Retinal pigment epithelial cell (primary cell): ENCODE data around the gene GLRA1.
"Not testable (repeated sequence)": the region's sequence is repeated elsewhere in the genome, so short reads cannot be mapped to it uniquely, and the experiment has no call there.

Experiments
- DNase-seq: peaks from one replicate; pipeline ENCODE4 v3.0.0-alpha.2; 2010; ENCODE audit warnings: low read depth
- H3K4me3 ChIP-seq: 2 replicates; pipeline ENCODE4 v1.5.1; 2011; ENCODE audit warnings: mild to moderate bottlenecking, low read length, control low read depth, moderate library complexity
- CTCF ChIP-seq: conservative IDR thresholded peaks from 2 replicates; pipeline ENCODE4 v1.5.1; 2011; ENCODE audit warnings: low read depth, low read length, control low read depth, inconsistent platforms

Gene GLRA1

GRCh38 chr5:151863566-151863965 is 61.1 kb downstream of the GLRA1 start:
- DNase-seq = no peak
- H3K4me3 ChIP-seq = no peak overlapping the region
- TF ChIP-seq CTCF = no peak

- DNase-seq = no peak
Measured at GRCh38 chr5:151862811-151863472, 61.7 kb downstream of the GLRA1 start.

GRCh38 chr5:151860867-151861266 is 63.8 kb downstream of the GLRA1 start:
- H3K4me3 ChIP-seq, DNase-seq: not testable (repeated sequence)

More at GRCh38 chr5:151862811-151863472, 61.7 kb downstream of the GLRA1 start:
- no peak overlapping the region for H3K4me3 ChIP-seq
- no peak for TF ChIP-seq CTCF

GRCh38 chr5:151856861-151857260 is 67.8 kb downstream of the GLRA1 start:
- no peak for TF ChIP-seq CTCF
- no peak overlapping the region for H3K4me3 ChIP-seq
- no peak for DNase-seq

- no peak overlapping the region for H3K4me3 ChIP-seq
- TF ChIP-seq CTCF = no peak
- DNase-seq = no peak
Measured at GRCh38 chr5:151855701-151856100, 69.0 kb downstream of the GLRA1 start.

GRCh38 chr5:151847871-151848270 is 76.8 kb downstream of the GLRA1 start:
- DNase-seq = no peak
- no peak for TF ChIP-seq CTCF
- no peak overlapping the region for H3K4me3 ChIP-seq

- H3K4me3 ChIP-seq = no peak overlapping the region
- no peak for TF ChIP-seq CTCF
- no peak for DNase-seq
Measured at GRCh38 chr5:151846765-151847164, 77.9 kb downstream of the GLRA1 start.

- not testable (repeated sequence) for H3K4me3 ChIP-seq, DNase-seq
Measured at GRCh38 chr5:151832843-151833242, 91.8 kb downstream of the GLRA1 start.
